ENCODE data around the gene ZMYND12. TPM values are rescaled to one million over a fixed set of nuclear protein-coding genes. Genes with fewer than 3 reads are reported as not detected.
A peak's percentile ranks its signal among the peaks of the same experiment; 100 is the strongest.
"Not testable (repeated sequence)": the region's sequence is repeated elsewhere in the genome, so short reads cannot be mapped to it uniquely, and the experiment has no call there.

The ZMYND12 gene
- 0.84 TPM for total RNA-seq
- long read RNA-seq, partial matches to known transcripts = 1 of 3 reads
- long read RNA-seq, other reads (novel, unspliced or antisense) = 0 of 3 reads

GRCh38 chr1:42456010-42456753, at the start of gene ZMYND12, which contains the start of gene PPCS:
Gene ZMYND12, minus strand, starts transcription at chr1:42456022. Its CDS starts 25 bp downstream, at chr1:42455997.
Gene PPCS, plus strand, starts transcription at chr1:42456543. Its CDS starts 23 bp downstream, at chr1:42456566.
- peak; percentile 94 for DNase-seq
- intact Hi-C loops (cut with micrococcal nuclease) = loop anchor here (10.0 kb wide), 1 partner anchor 111 kb away; no protein-coding TSS in a partner anchor
- ATAC-seq = peak; percentile 97

GRCh38 chr1:42504535-42505128, 48.8 kb upstream of the ZMYND12 start:
- no peak for DNase-seq
- ATAC-seq = no peak
- intact Hi-C loops (cut with micrococcal nuclease) = no loop called here

- ATAC-seq; intact Hi-C loops (cut with micrococcal nuclease); DNase-seq: not testable (repeated sequence)
Observed at GRCh38 chr1:42502031-42502430, 46.2 kb upstream of the ZMYND12 start.

- intact Hi-C loops (cut with micrococcal nuclease) = no loop called here
- no peak for DNase-seq
- ATAC-seq = no peak
Observed at GRCh38 chr1:42490237-42490636, 34.4 kb upstream of the ZMYND12 start.

- no peak for DNase-seq
- ATAC-seq = peak; percentile 73
- intact Hi-C loops (cut with micrococcal nuclease) = no loop called here
Observed at GRCh38 chr1:42484382-42484781, 28.6 kb upstream of the ZMYND12 start.

- intact Hi-C loops (cut with micrococcal nuclease) = no loop called here
- DNase-seq (no peak), ATAC-seq (no peak)
Observed at GRCh38 chr1:42482635-42483153, 26.9 kb upstream of the ZMYND12 start.

GRCh38 chr1:42480921-42481320, 25.1 kb upstream of the ZMYND12 start:
- intact Hi-C loops (cut with micrococcal nuclease) = no loop called here
- DNase-seq (no peak), ATAC-seq (no peak)

GRCh38 chr1:42479621-42480020, 23.8 kb upstream of the ZMYND12 start:
- no peak for ATAC-seq
- no peak for DNase-seq
- intact Hi-C loops (cut with micrococcal nuclease) = no loop called here

- intact Hi-C loops (cut with micrococcal nuclease) = no loop called here
- no peak for DNase-seq
- peak; percentile 80 for ATAC-seq
Observed at GRCh38 chr1:42477775-42478174, 22.0 kb upstream of the ZMYND12 start.

GRCh38 chr1:42477354-42477753, 21.5 kb upstream of the ZMYND12 start:
- intact Hi-C loops (cut with micrococcal nuclease); DNase-seq; ATAC-seq: not testable (repeated sequence)

GRCh38 chr1:42476605-42477004, 20.8 kb upstream of the ZMYND12 start:
- DNase-seq = no peak
- no peak for ATAC-seq
- intact Hi-C loops (cut with micrococcal nuclease) = no loop called here

- no peak for DNase-seq
- intact Hi-C loops (cut with micrococcal nuclease) = no loop called here
- ATAC-seq = no peak
Observed at GRCh38 chr1:42469727-42470126, 13.9 kb upstream of the ZMYND12 start.

- intact Hi-C loops (cut with micrococcal nuclease) = no loop called here
- DNase-seq = no peak
Observed at GRCh38 chr1:42466030-42466429, 10.2 kb upstream of the ZMYND12 start.

GRCh38 chr1:42463921-42464320, 8.1 kb upstream of the ZMYND12 start:
- no peak for DNase-seq
- intact Hi-C loops (cut with micrococcal nuclease) = no loop called here
- no peak for ATAC-seq

More at GRCh38 chr1:42466030-42466429, 10.2 kb upstream of the ZMYND12 start:
- no peak for ATAC-seq

GRCh38 chr1:42462828-42463763, 7.3 kb upstream of the ZMYND12 start, which contains the start of gene CCDC30:
Gene CCDC30, plus strand, starts transcription at chr1:42463286. Its CDS starts 17,266 bp downstream, at chr1:42480552.
- peak; percentile 100 for ATAC-seq
- intact Hi-C loops (cut with micrococcal nuclease) = no loop called here
- peak; percentile 94 for DNase-seq

GRCh38 chr1:42461196-42461595, 5.4 kb upstream of the ZMYND12 start:
- intact Hi-C loops (cut with micrococcal nuclease) = no loop called here
- DNase-seq (no peak), ATAC-seq (no peak)

- DNase-seq (no peak), ATAC-seq (peak; percentile 65)
- intact Hi-C loops (cut with micrococcal nuclease) = loop anchor here (10.0 kb wide), 1 partner anchor 112 kb away; no protein-coding TSS in a partner anchor
Observed at GRCh38 chr1:42456754-42457089, 900 bp upstream of the ZMYND12 start.

- intact Hi-C loops (cut with micrococcal nuclease) = loop anchor here (10.0 kb wide), 1 partner anchor 110 kb away; no protein-coding TSS in a partner anchor
Observed at GRCh38 chr1:42454403-42454802, 1.4 kb downstream of the ZMYND12 start.

GRCh38 chr1:42453386-42453785, 2.4 kb downstream of the ZMYND12 start:
- intact Hi-C loops (cut with micrococcal nuclease) = loop anchor here (10.0 kb wide), 1 partner anchor 109 kb away; no protein-coding TSS in a partner anchor
- ATAC-seq = no peak
- DNase-seq = no peak

More at GRCh38 chr1:42454403-42454802, 1.4 kb downstream of the ZMYND12 start:
- DNase-seq = no peak
- no peak for ATAC-seq

Measured in left ventricle myocardium superior (tissue), 1 donor.